Hematopoietic multipotent progenitor cell treated with erythropoietin and hydrocortisone succinate and interleukin-3 and kit ligand, for 17 days (in vitro differentiated cells): ENCODE data around the gene PNLIP.

Experiments used
- DNase-seq: peaks from one replicate; pipeline ENCODE4 v3.0.0-alpha.2; 2015; ENCODE audit warnings: low spot score

PNLIP gene

DNA sequence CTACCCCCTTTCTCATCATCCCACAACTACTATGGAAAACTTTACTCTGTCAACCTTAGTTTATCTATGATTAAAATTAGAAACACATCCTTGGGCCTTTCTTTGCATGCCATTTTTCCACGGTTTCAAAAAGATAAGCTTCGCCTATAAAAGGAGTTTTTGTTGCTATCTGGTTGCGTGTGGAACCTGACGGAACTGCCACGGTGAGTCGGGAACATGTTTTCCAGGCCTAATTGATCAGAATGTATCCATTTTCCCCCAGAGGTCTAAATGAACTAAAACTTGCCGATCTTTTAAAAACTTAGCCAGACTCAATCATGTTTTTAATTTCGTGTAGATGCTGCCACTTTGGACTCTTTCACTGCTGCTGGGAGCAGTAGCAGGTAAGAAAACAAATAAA is at the start of gene PNLIP:
Gene PNLIP, plus strand, starts transcription at position 176 of the 400 bp plus-strand sequence. Its CDS starts 162 bp downstream, at position 338.
- DNase-seq, result no peak

GRCh38 chr10:116504786-116505185 is 40.9 kb upstream of the PNLIP start:
- DNase-seq, result no peak

DNA sequence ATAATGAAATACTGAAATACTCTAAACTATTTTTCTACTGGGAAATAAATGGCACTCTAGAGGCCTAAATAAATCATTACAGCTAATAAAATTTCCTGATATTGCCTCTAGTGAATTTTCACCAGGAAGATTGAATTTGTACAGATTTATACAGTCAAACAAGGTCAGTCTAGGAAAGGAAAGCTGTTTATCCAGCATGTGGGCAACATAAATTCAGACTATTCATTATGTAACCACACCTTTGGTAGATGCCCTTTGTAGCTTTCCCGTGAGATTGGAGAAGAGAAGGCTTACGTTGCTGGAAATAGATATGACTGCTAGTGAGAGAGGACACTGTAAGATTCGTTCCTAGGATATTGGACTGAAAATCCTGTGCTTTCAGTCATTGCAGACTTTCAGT is 35.2 kb upstream of the PNLIP start:
- no peak for DNase-seq

- no peak for DNase-seq
Measured at GRCh38 chr10:116511365-116511764, 34.4 kb upstream of the PNLIP start.

GRCh38 chr10:116521424-116522290 is 24.1 kb upstream of the PNLIP start:
- peak; percentile 25 for DNase-seq

GRCh38 chr10:116522803-116523381 is 22.8 kb upstream of the PNLIP start:
- no peak for DNase-seq

DNA sequence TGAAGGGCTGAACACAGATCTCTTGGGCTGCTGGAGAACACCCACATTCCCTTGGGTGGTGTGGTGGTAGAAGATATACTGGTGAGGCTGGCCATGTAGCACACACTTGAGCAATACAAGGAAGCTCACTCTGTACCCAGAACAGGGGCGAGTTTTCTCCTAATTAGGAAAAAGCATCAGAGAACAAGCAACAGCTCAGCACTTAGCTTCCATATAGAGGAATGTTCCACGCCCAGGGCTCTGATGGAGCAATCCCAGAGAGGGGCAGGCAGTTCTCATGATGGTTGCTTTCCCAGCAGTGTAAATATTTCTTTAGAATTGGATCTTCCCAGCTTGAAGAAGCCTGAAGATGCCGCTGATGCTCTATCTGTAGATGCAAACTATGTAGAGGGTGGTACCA is 21.0 kb upstream of the PNLIP start:
- DNase-seq, result no peak

DNA sequence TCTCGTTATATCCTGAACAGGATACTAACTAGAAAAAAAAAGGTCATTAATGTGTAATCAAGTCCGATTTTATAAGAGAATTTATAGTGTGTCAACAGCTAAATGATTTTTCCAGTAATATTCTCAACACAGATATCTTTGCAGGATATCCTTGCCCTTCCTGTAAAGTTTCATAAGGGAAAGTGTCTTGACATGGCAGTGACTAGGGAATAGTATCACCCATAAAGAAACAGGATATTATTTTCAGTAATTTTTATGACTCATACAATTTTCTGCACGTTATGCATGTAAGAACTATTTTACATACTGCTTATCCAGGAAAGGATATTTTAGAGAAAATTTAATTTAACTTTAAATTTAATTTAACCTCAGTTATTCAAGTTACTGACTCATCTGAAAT is 19.5 kb upstream of the PNLIP start:
- no peak for DNase-seq

- no peak for DNase-seq
Measured at GRCh38 chr10:116536810-116537209, 8.9 kb upstream of the PNLIP start.

DNA sequence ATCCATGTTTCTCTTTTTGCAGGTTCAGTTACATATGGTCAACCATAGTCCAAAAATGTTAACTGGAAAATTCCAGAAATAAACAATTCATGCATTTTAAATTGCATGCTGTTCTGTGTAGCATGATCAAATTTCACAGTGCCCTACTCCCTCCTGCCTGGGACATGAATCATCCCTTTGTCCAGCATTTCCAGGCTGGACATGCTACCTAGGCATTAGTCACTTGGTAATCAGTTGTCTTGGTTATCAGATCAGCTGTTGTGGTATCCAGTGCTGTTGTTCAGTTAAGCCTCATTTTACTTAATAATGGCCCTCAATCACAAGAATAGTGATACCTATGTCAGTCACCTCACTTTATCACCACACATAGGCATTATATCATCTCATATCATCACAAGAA is 7.3 kb upstream of the PNLIP start:
- no peak for DNase-seq

DNA sequence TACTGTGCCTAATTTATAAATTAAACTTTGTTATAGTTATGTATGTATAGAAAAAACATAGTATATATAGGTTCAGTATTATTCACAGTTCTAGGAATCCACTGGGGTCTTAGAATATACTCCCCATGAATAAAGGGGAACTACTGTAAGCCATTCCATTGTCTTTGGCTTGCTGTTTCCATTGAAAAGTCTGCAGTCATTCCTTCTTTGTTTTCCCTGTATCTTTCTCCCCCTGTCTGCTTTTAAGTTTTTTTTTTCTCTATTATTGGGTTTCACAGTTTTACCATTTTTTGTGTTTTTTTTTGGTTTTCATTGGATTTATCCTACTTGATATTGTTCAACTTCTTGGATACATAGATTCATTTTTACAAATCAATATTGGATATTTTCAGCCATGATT is 6.7 kb upstream of the PNLIP start:
- no peak for DNase-seq

DNA sequence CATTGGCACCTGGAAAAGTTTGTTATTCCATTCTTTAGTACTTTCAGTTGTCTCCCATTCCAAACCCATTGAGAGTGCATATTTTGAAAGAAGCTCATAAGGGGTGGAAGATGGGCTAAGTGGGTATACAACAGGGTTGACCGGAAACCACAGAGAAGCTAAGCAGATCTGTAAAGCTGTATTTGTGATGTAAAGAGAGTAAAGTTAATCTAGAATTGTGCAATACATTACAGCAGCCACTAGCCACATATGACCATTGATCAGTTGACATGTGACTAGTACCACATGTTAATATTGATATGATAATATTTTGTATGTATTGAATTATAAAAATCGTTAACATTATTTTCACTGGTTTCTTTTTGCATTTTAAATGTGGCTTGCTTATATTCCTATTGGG is 4.9 kb upstream of the PNLIP start:
- no peak for DNase-seq

GRCh38 chr10:116542007-116542677 is 3.6 kb upstream of the PNLIP start:
- DNase-seq, result no peak

DNA sequence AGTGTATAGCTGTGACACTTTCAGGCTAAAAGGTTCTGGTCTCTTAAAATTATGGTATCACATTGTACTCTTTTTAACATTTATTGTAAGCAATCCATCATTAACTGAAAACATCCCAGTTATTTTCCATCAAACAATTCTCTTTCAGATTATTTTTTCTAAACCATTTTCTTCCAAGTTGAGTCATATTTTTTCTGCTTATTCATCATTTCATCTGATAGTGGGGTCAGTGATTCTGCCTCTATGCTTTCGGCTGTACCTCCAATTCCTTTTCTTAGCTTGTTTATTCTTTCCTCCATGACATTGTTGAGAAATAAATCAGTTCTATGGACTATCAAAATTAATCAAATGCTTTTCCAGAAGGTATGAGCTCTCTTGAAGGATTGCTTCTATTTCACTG is 609 bp upstream of the PNLIP start:
- no peak for DNase-seq

DNA sequence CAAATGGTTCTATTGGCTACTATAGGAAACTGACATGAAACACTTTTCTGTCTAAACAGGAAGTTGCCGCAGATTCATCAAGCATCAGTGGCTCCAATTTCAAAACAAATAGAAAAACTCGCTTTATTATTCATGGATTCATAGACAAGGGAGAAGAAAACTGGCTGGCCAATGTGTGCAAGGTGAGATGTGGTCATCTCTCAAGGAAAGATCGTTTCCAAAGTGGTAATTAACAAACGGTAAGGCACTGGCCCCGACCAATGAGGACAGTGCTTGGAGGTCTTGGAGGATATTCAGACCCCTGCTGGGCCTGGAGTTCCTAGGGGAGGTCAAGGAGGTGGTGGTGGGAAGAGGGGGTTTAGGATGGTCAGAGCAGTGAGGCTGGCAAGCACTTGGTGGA is 2.6 kb downstream of the PNLIP start:
- DNase-seq, result no peak

DNA sequence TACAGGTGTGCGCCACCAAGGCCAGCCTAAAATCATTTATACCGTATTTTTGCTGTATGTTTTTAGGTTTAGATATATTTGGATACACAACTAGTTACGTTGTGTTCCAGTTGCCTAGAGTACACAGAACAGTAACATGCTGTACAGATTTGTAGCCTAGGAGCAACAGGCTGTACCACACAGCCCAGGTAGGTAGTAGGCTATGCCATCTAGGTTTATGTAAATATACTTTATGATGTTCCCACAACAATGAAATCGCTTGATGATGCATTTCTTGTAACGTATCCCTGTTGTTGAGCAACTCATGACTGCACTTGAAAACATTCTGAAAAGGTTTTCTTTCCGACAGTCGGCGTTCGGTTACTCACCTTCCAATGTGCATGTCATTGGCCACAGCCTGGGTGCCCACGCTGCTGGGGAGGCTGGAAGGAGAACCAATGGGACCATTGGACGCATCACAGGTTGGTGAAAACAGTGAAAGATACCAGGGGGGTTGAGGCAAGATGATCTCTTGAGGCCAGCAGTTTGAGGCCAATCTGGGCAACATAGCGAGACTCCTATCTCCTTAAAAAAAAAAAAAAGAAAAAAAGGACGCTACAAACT is 7.7 kb downstream of the PNLIP start:
- no peak for DNase-seq

GRCh38 chr10:116554628-116555027 is 8.9 kb downstream of the PNLIP start:
- DNase-seq, result no peak

DNA sequence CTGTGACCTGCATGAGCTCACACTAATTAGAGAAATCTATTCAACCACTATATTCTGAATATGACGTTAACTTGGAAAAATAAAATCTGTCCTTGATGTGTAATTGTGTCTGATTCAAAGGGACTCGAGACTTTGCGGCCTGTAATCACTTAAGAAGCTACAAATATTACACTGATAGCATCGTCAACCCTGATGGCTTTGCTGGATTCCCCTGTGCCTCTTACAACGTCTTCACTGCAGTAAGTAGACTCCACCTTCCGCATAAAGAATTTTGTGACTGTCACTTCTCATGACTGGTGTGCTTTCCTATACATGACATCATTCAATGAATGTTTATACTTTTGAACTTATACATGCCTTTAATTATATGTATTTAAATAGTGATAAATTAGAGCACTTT is 10.1 kb downstream of the PNLIP start:
- DNase-seq, result no peak

DNA sequence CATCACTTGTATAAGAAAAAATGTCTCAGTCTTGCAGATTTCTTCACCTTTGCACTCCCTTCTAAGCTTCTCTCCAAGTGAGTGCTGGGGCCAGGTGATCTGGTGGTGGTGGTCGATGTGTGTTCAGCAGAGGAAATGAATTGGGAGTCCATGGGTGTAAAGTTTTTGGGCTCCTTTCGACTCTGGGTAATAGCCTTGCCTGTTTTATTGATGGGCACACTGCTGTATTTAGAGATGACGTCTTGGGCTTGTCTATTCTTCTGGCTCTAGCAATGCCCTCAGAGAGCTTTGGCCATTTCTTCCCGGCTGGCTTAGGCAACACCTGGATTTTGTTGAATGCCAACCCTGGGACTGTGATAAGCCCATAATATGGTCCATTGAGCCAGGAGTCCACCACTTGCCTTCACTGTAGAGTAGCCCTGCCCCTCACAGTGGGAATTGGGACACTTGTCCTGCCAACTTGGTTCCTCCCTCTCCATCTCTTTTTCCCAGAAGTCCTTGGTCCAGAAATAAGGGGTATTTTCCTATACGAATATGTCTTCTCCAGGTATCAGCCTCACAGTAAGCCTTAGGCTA is 11.7 kb downstream of the PNLIP start:
- DNase-seq, result no peak

- no peak for DNase-seq
Measured at GRCh38 chr10:116565534-116565933, 19.8 kb downstream of the PNLIP start.

- no peak for DNase-seq
Measured at GRCh38 chr10:116566932-116567331, 21.2 kb downstream of the PNLIP start.

DNA sequence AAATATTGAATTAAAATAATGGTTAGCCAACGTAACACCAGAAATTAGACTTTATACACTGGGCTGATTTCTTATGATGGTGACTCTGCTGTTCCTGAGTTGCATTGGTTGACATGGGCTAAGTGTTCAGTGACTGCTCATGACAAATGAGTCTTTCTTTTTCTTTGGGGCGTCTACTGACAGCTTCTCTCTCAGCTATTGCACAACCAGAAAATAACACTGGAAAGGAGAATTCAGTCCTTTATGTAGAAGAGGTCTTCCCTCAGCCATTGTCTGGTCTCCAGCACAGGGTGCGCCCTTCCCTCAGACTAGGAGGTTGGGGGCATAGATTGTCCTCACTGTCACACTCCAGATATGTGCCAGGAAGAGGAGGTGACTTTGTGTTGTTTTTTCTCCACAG is 21.6 kb downstream of the PNLIP start:
- no peak for DNase-seq
